Neural progenitor cell (in vitro differentiated cells): ENCODE data around the gene TMOD4.

ENCODE experiments used
- CTCF ChIP-seq: fragments of 200-600 bp; sonication (generic); IDR thresholded peaks from 2 replicates; pipeline ENCODE4 v1.5.1; 2017; ENCODE audit warnings: antibody characterized with exemption, mild to moderate bottlenecking
- EZH2 ChIP-seq: fragments of 200-600 bp; sonication (generic); IDR thresholded peaks from 2 replicates; pipeline ENCODE4 v1.6.1; 2017; ENCODE audit warnings: antibody characterized with exemption, mild to moderate bottlenecking, moderate library complexity

GRCh38 chr1:151176514-151177045 is 799 bp upstream of the TMOD4 start:
- TF ChIP-seq CTCF, result no peak
- TF ChIP-seq EZH2, result no peak
